Kidney tubule cell (primary cell): ENCODE measurements around the gene NCS1.

ENCODE experiments used
- DNase-seq: peaks from one replicate; pipeline ENCODE4 v3.0.0-alpha.2; 2018; ENCODE audit warnings: low spot score

The NCS1 gene

DNA sequence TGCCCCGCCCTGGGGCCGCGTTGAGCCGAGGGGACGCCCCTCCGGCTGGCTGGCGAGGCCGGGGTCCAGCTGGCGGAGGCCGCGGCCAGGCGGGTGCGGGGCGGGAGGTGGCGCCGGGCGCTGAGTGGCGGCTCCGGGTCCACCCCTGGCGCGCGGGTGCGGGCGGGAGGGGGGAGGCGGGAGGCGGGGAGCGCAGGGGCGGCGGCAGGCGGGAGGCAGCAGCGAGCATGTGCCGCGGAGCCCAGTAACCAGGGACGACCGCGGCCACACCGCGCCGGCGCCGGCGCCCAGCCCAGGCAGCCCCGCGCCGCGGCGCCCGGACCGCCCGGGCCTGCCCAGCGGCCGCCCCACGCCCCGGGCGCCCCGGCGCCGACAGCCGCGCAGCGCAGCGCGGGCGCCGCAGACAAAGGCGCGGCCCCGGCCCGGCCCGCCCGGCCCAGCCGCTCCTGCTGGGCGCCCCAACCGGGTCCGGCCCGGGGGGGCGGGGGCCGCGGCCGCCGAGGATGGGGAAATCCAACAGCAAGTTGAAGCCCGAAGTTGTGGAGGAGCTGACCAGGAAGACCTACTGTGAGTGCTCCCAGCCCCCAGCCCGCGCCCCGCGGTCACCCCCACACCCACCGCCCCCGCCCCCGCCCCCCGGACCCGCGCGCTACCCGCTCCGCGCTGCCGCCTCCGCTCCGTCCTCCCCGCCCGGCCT, at the start of gene NCS1:
Gene NCS1 (plus strand): TSS at position 244 of the 697 bp plus-strand sequence. CDS start 260 bp downstream, at position 504.
- DNase-seq = peak; percentile 80

DNA sequence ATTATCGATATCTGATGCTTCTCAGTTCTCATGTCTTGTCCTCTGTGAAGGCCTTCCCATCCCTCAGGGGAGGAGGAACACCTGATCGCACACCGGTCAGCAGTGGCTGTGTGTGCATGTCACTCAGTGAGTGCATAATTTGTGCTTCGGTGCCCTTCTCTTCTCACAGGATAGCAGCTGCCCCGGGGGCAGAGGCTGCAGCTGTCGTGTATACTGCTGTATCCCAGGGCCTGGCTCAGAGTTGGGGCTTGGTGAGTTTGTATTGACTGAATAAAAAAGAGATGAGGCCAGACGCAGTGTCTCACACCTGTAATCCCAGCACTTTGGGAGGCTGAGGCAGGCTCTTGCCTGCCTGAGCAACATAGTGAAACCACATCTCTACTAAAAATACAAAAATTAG, 49.7 kb upstream of the NCS1 start:
- no peak for DNase-seq

DNA sequence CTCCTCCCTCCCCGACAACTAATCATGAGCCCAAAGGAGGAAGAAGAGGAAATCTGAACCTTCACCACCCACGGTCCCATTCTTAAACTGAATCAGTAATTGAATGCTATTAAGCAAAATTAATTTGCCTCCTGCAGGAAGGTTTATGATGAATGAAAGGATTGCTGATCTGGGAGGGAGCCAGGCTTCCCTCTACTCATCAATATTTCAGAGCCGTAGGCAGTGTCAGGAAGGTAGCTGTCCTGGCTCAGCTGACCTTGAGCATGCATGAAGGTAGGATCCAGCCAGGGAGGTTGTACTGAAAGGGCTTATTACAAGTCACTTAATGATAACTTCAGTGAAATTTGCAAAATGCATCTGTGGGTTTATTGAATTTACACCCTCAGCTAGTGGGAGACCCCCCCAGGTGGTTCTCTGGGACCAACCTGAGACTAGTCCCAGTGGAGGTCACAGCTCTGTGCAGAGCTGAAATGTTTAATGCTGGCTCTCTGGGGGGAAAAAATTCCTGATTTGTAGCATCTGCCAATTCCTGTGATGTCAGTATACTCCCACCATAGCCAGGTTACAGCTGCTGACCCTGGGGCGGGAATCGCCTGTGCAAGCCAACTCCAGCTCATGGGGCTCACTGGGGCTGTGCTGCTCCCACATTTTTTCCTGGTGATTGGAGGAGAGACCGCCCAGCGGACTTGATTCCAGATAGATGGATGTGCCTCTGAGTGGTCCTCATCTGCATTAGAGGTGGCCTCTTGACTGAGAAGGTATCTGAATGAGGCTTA, 47.9 kb upstream of the NCS1 start:
- DNase-seq = no peak

DNA sequence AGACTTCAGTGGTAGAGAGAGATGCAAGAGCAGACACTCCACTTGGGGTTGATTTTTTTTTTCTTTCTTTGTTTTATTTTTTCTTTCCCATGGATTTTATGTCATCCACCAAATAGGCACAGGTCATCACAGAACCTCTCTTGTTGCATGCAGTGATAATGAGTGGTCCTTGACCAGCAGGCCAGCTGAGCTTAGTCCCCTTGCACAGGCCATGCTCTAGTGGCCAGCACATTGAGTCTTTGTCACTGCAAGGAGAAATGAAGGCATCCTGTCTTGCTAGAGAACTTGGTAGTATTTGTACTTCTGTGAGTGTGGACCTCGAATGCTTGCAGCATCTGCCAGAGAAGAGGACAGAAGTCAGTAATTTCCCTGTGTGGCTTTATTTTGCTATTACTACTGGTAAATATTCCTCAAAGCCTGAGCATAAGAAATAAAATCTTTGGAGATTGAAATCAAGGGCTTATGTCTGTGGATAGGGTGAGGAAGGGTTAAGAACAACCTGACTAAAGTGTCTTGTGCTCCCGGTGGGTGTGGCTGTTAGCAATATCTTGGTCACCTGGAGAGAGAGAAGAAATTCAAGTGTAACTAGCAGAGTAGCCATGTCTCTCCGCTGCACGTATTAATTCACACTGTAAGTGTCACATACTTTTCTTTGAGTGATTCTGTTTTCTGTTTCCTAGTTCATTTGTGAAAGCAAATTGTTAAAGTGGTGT, 45.3 kb upstream of the NCS1 start:
- DNase-seq = peak; percentile 59

DNA sequence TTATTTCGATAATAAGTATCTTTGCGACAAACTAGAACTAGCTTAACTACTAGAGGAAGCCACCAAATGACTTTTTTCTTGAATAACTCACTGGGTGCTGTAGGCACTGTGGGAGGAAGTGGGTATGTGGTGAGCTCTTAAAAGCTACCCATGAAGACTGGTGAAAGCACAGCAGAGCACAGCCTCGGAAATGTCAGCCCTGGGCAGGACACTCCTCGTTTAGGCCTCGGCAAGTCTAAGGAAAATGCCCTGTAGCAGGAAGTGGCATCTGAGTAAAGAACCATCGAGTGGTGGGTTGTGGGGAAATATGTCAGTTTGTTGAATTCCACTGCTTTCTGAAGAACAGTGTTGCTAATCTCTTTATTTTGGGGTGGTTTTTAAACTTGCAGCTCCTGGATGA, 44.0 kb upstream of the NCS1 start:
- DNase-seq = peak; percentile 35

DNA sequence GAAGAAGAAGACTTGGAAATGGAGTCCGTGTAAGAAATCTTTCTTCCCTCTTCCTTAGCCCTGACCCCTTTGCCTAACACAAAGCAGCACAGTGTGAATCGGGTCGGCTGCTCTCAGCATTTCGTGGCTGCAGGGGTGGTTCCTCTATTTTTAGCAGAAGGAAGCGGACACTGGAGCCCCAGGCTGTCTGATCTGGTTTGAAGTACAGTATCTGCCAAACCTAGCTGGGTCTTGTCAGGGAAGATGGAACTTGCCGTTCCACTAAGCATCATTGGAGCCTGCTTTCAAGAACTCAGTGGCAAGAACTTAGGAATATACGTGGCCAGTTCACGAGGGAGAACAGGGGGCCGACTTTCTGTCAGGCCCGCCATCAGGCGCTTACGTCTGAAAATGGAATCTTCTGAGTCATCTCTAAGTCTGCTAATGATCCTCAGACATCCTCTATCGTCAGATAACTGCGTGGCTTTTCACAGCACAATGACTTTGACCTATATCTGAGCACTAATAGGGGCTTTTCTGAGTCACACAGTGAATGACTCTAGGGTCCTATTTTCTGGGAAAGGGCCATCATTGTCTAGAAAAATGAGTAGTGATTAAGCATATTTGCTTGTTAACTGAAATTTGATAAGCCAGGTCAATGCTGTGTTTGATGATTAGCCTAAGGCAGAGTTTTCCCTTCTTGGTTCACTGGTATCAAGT, 43.3 kb upstream of the NCS1 start:
- DNase-seq = peak; percentile 93

DNA sequence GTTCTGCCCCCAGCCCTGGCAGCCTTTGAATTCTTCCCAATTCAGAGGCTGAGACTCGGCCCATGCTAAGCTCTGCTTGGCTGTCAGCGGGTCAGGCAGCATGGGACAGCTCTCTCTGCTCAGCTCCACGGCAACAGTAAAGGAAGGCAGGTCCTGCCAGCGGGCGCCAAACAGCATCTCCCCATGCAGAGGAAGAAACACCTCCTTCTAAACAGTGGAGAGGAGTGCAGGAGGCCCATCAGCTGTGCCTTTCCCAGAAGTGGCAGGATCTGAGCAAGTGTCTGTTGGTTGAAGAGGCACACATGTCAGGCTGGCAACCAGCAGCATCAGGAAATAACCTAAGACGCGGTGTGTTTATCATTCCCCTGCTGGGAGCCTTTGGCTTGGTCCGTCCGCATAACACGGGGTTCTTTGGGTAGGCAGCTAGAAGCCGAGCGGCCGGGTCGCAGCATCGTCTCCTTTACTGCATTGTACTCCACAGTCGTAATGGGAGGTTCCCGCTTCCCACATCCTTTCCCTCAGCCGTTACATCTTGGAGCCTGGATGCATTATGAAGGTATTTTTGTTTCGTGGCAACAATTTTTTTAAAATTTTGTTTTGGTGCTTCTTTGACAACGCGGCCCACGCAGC, 42.7 kb upstream of the NCS1 start:
- DNase-seq = no peak

DNA sequence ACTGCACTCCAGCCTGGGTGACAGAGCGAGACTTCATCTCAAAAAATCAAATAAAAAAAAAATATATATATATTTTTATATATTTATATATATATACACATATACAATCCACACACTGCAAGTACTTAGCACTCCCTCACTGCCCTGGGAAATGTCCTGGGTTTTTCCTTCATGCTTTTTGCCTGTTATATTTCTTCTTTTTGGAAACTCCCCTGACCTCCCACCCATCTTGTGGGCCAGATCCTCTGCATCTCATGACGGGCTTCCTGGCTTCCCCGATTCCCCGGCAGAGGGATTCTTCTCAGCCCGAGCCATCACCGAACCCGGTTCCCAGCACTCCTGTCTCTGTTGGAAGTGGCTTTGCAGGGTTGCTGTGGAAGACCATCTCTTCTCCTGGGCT, 39.5 kb upstream of the NCS1 start:
- no peak for DNase-seq

GRCh38 chr9:130137081-130137640, 35.0 kb upstream of the NCS1 start:
- no peak for DNase-seq

- DNase-seq = peak; percentile 40
Observed at GRCh38 chr9:130137641-130138081, 34.5 kb upstream of the NCS1 start.

DNA sequence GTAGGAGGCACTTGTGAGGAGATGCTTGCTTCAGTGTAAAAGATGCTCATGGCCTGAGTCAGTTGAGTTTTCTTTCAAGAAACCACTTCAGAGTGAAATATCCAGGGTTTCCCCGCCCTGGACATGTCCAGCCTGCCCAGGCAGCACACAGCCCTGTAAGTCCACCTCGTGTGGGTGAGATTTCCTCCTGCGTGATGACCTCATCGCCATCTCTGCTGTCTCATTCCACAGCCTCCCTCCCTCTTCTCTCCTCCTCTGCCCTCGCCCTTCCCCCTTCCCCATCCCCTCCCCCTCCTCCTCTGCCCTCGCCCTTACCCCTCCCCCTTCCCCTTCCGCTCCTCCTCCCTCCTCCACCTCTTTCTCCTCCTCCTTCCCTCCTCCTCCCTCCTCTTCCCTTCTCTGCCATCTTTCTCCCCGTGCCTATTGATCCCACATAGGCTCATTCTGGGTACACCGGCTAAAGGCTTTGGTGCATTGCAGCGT, 34.0 kb upstream of the NCS1 start:
- DNase-seq = peak; percentile 86

DNA sequence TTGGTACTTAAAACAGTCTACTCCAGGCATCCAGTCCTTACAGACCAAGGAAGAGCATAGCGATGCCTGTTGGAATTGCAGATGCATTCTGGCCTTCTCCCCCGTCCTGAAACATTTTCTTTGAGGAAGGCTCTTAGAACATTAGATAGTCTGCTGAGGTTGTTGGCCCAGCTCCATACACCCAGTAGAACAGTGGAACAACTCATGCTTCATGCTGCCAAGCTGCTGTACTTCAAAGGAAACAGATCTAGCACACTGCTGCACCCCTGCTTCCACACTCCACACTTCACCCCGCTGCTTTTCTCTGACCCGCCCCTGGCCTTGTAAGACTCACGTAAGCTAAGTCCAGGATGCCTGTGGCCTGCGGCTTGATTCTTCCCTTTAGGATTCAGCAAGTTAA, 33.4 kb upstream of the NCS1 start:
- peak; percentile 46 for DNase-seq

GRCh38 chr9:130139251-130139650, 33.0 kb upstream of the NCS1 start:
- DNase-seq = no peak

- DNase-seq = no peak
Observed at GRCh38 chr9:130140706-130141105, 31.5 kb upstream of the NCS1 start.

DNA sequence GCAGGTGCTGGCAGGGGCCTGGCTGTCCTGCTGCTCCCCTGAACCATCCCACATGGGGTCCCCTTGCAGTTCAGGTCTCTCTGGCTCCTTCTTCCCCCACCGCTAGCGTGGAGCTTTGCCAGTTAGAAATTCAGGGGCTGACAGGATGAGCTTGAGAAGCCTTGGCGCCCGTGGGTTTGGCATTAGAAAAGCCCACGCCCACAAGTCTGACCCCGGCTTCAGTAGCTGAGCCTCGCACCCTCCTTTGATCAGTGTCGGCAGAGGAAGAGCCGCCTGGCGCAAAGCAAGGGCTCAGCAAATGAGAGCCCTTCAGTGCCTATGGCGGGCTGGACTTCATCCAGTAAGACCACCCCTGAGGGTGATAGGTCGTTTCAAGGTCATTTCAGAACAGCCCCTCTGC, 30.1 kb upstream of the NCS1 start:
- no peak for DNase-seq

DNA sequence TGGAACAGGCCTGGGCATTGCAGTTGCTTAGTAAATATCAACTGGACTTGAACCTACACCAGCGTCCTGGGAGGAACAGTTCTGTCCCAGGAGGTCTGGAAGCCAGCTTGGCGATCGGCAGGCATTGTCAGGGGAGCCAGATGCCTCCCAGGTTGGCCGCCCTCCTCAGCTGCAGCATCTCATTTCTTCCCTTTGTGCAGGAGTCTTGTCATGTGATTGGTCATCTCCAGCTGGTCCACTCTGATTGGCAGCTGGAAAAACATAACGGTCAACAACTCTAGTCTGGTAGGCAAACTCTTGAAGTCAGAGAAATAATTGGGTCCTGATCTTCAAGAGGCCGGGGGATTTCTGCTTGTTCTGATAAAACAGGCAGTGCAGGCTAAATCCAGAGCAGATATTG, 29.6 kb upstream of the NCS1 start:
- DNase-seq = no peak

DNA sequence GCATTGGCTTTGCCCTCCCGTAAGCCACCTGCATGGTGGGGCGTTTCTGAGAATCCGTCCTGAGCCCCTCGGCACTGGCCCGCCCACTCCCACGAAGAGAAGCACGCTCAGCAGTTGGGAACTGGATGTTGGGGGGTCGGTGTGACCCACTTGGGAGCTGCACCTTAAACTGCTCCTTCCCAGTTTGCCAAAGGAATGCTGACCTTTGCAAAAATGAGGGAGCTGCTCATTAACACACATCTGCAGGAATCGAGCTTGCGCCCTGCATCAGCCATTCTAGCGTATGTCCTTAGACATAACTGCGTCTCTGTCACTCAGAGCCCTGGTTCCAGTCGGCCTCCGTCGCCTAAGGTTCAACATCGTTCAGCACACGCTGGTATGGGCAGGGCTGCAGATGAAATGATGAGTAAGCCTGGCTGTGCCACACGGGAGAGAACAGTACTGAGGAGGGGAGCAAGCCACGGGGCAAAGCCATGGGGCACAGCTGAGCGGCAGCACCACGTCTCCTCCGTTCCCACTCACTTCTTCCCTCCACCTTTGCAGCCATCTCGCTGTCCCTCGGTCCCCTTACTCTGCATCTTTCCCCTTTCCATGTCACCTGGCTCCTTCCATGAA, 28.8 kb upstream of the NCS1 start:
- DNase-seq = peak; percentile 42

DNA sequence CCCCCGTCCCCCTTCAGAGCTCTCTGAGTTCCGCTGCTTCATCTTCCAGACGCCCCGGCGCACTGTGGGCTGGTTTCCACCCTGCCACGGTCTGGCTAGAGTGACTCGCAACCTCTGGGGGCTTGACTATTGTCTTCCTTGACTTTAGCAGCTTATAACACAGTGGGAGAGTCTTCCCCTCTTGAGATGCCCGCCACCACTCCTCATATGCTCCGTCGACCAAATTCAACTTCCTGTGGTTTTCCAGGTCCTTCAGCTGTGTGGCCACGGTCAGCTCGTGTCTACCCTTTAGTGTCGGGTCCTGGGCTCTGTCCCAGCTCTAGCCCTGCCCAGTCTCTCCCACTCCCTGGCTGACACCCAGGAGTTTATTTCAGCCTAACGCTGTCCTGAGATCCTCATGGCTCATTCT, 28.2 kb upstream of the NCS1 start:
- DNase-seq = peak; percentile 66

DNA sequence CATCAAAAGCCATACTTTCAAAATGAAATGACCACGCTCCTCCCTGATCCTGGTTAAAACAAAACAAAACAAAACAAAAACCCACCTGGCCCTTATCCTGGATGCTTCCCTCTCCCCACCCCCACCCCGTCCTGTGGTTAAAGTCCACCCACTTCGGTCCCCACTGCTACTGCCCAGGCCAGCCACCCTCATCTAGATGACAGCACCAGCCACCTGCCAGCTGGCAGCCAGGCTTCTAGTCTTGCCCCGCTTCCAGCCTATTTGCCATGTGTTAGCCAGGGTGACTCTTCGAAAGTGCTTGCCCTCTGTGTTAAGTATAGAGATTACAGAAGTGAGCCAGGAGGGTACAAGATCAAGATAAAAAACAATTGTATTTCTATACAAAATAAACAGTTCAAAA, 27.5 kb upstream of the NCS1 start:
- DNase-seq = no peak

- no peak for DNase-seq
Observed at GRCh38 chr9:130145658-130146057, 26.5 kb upstream of the NCS1 start.

DNA sequence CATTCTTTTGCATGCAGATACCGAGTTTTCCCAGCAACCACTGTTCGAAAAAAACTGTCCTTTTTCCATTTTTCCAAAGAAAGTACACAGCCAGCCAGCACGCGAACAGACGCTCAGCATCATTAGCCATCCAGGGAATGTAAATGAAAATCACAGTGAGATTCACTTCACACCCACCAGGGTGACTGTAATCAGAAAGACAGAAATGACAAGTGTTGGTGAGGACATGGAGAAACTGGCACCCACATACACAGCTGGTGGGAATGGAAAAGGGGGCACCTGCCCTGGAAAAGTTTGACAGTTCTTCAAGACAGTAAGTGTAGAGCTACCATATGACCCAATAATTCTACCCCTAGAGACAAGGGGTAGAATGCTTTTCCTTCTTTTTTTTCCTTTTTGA, 25.0 kb upstream of the NCS1 start:
- no peak for DNase-seq
